Hepatocyte (in vitro differentiated cells): ENCODE data around the gene NME1. TPM values are rescaled to one million over a fixed set of nuclear protein-coding genes. Genes with fewer than 3 reads are reported as not detected.
A peak's percentile ranks its signal among the peaks of the same experiment; 100 is the strongest.
"Not testable (repeated sequence)": the region's sequence is repeated elsewhere in the genome, so short reads cannot be mapped to it uniquely, and the experiment has no call there.

Experiments
- DNase-seq: peaks from one replicate; pipeline ENCODE4 v3.0.0-alpha.2; 2016; ENCODE audit warnings: low spot score
- H2AFZ ChIP-seq: fragments of 200-600 bp; sonication (generic); 2 replicates; pipeline ENCODE4 v1.6.0; 2016; ENCODE audit warnings: antibody characterized with exemption, mild to moderate bottlenecking
- H3K27ac ChIP-seq: fragments of 200-600 bp; sonication (generic); 2 replicates; pipeline ENCODE4 v1.5.1; 2016; ENCODE audit warnings: mild to moderate bottlenecking
- H3K27me3 ChIP-seq: fragments of 200-600 bp; sonication (generic); 2 replicates; pipeline ENCODE4 v1.6.1; 2016
- H3K36me3 ChIP-seq: fragments of 200-600 bp; sonication (generic); replicated peaks from 2 replicates; pipeline ENCODE4 v1.5.1; 2016; ENCODE audit warnings: low read depth; ENCODE audit not compliant: insufficient read depth
- H3K4me1 ChIP-seq: fragments of 200-600 bp; sonication (generic); 2 replicates; pipeline ENCODE4 v1.5.1; 2016; ENCODE audit warnings: mild to moderate bottlenecking, moderate library complexity; ENCODE audit not compliant: insufficient read depth
- H3K4me2 ChIP-seq: fragments of 200-600 bp; sonication (generic); 2 replicates; pipeline ENCODE4 v1.6.0; 2016
- H3K4me3 ChIP-seq: fragments of 200-600 bp; sonication (generic); 2 replicates; pipeline ENCODE4 v1.5.1; 2016; ENCODE audit warnings: mild to moderate bottlenecking
- H3K79me2 ChIP-seq: fragments of 200-600 bp; sonication (generic); 2 replicates; pipeline ENCODE4 v1.6.0; 2017; ENCODE audit warnings: mild to moderate bottlenecking
- H3K9me2 ChIP-seq: fragments of 200-600 bp; sonication (generic); replicated peaks from 2 replicates; pipeline ENCODE4 v1.6.0; 2017; ENCODE audit warnings: mild to moderate bottlenecking; ENCODE audit not compliant: insufficient read depth
- H3K9me3 ChIP-seq: fragments of 200-600 bp; sonication (generic); 2 replicates; pipeline ENCODE4 v1.5.1; 2016; ENCODE audit warnings: low read depth, mild to moderate bottlenecking
- H4K20me1 ChIP-seq: fragments of 200-600 bp; sonication (generic); 2 replicates; pipeline ENCODE4 v1.6.0; 2016; ENCODE audit warnings: mild to moderate bottlenecking; ENCODE audit not compliant: insufficient read depth, poor library complexity, severe bottlenecking
- CTCF ChIP-seq: fragments of 200-600 bp; sonication (generic); IDR thresholded peaks from 2 replicates; pipeline ENCODE4 v1.5.1; 2016; ENCODE audit warnings: antibody characterized with exemption, mild to moderate bottlenecking; ENCODE audit not compliant: poor library complexity
- EZH2 ChIP-seq: fragments of 200-600 bp; sonication (generic); IDR thresholded peaks from 2 replicates; pipeline ENCODE4 v1.6.1; 2016; ENCODE audit warnings: antibody characterized with exemption, mild to moderate bottlenecking, borderline replicate concordance
- EZH2phosphoT487 ChIP-seq: fragments of 200-600 bp; sonication (generic); IDR thresholded peaks from one replicate; pipeline ENCODE4 v1.6.1; 2018; ENCODE audit warnings: antibody characterized with exemption, mild to moderate bottlenecking, low read depth, moderate library complexity; ENCODE audit not compliant: unreplicated experiment, severe bottlenecking
- WGBS: methylation state at CpG from one replicate; pipeline ENCODE4 v1.1.6; 2016; ENCODE audit warnings: low lambda C conversion rate; ENCODE audit errors: missing lambda C conversion rate; 5-methylcytosine and 5-hydroxymethylcytosine counted together
- polyA plus RNA-seq: library from polyadenylated mRNA; unstranded; fragments of >200 nt; fragmentation: Nextera tagmentation; extraction: Ambion mirVana; gene quantifications from 2 replicates; pipeline ENCODE4 v1.2.1, GENCODE V29; 2016
- total RNA-seq: library from RNA; depleted of rRNA; stranded (reverse); fragments of >200 nt; gene quantifications from 2 replicates; pipeline ENCODE4 v1.2.3, GENCODE V29; 2014

The NME1 gene
- total RNA-seq (50.9 and 63.2 TPM in 2 replicates), polyA plus RNA-seq (106 and 122 TPM in 2 replicates)

- Histone ChIP-seq H3K9me3 (no peaks in the 10 kb centered on the region), H3K9me2 (no peaks in the 10 kb centered on the region), H3K27me3 (no peaks in the 10 kb centered on the region), H3K4me3 (peak within 1 kb of the TSS; percentile 78), H3K4me1 (peaks cover 20% of the 10 kb centered on the region), H3K4me2 (peak within 1 kb of the TSS; percentile 97), H2AFZ (peak within 1 kb of the TSS; percentile 79), H3K79me2 (peaks cover 46% of the 10 kb centered on the region), H3K27ac (peak within 1 kb of the TSS; percentile 84), H3K36me3 (no peaks in the 10 kb centered on the region), H4K20me1 (no peaks in the 10 kb centered on the region)
- under 1% methylated on average over 60 of the region's 60 CpGs for WGBS
- peak; percentile 98 for DNase-seq
- TF ChIP-seq EZH2 (no peak), CTCF (peak; percentile 98), EZH2phosphoT487 (no peak)
Measured at GRCh38 chr17:51153210-51154072, at the start of gene NME1. Gene NME1, plus strand, starts transcription at chr17:51153559. Its CDS starts 2,096 bp downstream, at chr17:51155655.

DNA sequence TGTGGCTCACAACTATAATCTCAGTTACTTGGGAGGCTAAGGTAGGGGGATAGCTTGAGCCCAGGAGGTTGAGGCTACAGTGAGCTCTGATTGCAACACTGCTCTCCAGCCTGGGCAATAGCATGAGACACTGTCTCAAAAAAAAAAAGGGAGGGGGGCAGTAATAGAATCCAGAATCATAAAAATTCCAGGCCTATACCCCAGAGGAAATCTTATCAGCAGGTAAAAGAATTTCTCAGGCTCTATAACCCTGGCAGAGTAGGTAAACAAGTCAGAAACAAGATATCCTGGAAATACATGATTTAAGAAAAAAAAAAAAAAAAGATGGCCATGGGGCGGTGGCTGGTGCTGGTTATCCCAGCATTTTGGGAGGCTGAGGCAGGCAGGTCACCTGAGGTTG, 45.6 kb upstream of the NME1 start:
- WGBS = 48% methylated on average over 1 of the region's 1 CpG
- Histone ChIP-seq H4K20me1 (peaks cover 53% of the 10 kb centered on the region), H3K4me3 (no peak overlapping the region), H3K4me2 (peak overlapping the region; percentile 2), H3K36me3 (no peaks in the 10 kb centered on the region), H2AFZ (no peak overlapping the region), H3K79me2 (peaks cover 84% of the 10 kb centered on the region), H3K27ac (peak overlapping the region; percentile 61), H3K27me3 (no peaks in the 10 kb centered on the region), H3K9me3 (no peaks in the 10 kb centered on the region), H3K4me1 (peaks cover 15% of the 10 kb centered on the region), H3K9me2 (no peaks in the 10 kb centered on the region)
- peak; percentile 44 for DNase-seq
- TF ChIP-seq EZH2phosphoT487 (no peak), CTCF (no peak), EZH2 (no peak)

DNA sequence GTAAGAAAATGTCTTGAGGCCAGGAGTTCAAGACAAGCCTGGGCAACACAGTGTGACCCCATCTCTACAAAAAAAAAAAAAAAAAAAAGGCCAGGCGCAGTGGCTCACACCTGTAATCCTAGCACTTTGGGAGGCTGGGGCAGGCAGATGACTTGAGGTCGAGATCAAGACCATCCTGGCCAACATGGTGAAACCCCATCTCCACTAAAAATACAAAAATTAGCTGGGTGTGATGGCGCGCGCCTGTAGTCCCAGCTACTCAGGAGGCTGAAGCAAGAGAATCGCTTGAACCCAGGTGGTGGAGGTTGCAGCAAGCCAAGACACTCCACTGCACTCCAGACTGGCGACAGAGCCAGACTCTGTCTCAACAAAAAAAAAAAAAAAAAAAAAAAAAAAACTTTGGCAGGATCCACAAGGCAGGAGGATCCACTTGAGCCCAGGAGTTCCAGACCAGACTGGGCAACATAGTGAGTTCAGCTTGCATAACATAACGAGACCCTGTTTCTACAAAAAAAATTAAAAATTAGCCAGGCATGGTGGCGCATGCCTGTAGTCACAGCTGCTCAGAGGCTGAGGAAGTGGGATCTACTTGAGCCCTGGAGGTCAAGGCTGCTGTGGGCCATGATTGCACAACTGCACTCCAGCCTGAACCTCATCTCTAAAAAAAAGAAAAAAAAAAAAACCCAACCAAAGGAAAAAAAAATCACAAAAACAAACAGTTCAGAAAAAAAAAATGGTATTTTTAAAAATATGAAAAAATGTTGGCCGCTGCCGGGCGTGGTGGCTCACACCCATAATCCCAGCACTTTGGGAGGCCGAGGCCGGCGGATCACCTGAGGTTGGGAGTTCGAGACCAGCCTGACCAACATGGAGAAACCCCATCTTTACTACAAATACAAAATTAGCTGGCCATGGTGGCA, 40.8 kb upstream of the NME1 start:
- not testable (repeated sequence) for H3K4me2 ChIP-seq, H3K36me3 ChIP-seq, H3K9me2 ChIP-seq, DNase-seq, H3K27me3 ChIP-seq, H3K27ac ChIP-seq, H2AFZ ChIP-seq, H3K9me3 ChIP-seq, H3K4me3 ChIP-seq
- peaks cover 96% of the 10 kb centered on the region for H3K79me2 ChIP-seq
- H3K4me1 ChIP-seq = peaks cover 10% of the 10 kb centered on the region
- 93% methylated on average over 16 of the region's 16 CpGs for WGBS
- peaks cover 78% of the 10 kb centered on the region for H4K20me1 ChIP-seq

DNA sequence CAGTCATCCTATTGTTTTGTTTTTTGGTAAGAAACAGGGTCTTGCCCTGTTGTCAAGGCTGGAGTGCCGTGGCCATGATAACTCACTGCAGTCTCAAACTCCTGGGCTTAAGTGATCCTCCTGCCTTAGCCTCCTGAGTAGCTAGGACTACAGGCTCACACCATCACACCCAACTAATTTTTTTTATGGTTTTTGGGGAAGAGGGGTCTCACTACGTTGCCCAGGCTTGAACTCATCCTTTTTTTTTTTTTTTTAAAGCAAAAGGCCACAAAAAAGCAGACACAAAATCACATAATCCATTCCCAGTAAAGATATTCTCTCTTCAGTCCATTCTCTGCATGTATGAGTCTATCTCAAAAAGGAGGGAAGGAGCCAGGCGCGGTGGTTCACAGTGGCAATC, 38.2 kb upstream of the NME1 start:
- Histone ChIP-seq H3K9me3 (no peaks in the 10 kb centered on the region), H3K27ac (no peak overlapping the region), H3K4me2 (no peak overlapping the region)

More for the DNA sequence above, 38.2 kb upstream of the NME1 start:
- H3K4me3 ChIP-seq = no peak overlapping the region
- DNase-seq = no peak
- 99% methylated on average over 4 of the region's 4 CpGs for WGBS
- TF ChIP-seq EZH2phosphoT487 (no peak), EZH2 (no peak), CTCF (no peak)
- peaks cover 18% of the 10 kb centered on the region for H3K4me1 ChIP-seq
- H3K79me2 ChIP-seq = peaks cover 100% of the 10 kb centered on the region
- no peaks in the 10 kb centered on the region for H3K9me2 ChIP-seq
- H3K36me3 ChIP-seq = no peaks in the 10 kb centered on the region
- H2AFZ ChIP-seq = no peak overlapping the region
- H4K20me1 ChIP-seq = peaks cover 83% of the 10 kb centered on the region
- H3K27me3 ChIP-seq = no peaks in the 10 kb centered on the region
